ENCODE data around the gene ADAMTSL4.

The ADAMTSL4 gene

GRCh38 chr1:150516616-150517015 lies 32.6 kb upstream of the ADAMTSL4 start:
- DNase-seq (ENCODE audit: low read depth): no peak
- in situ Hi-C loops (cut with HindIII; ENCODE audit: low sequenced_read_pairs): no loop called here
- peak overlapping the region; percentile 57 for H3K4me3 ChIP-seq (ENCODE audit: low read depth, low read length)
- no peak for TF ChIP-seq CTCF (IDR thresholded peaks at IDR 0.05; ENCODE audit: low read depth, low read length, missing control alignments)

GRCh38 chr1:150521196-150521968 lies 27.8 kb upstream of the ADAMTSL4 start:
- DNase-seq (ENCODE audit: low read depth): no peak
- TF ChIP-seq CTCF (IDR thresholded peaks at IDR 0.05; ENCODE audit: low read depth, low read length, missing control alignments): no peak
- in situ Hi-C loops (cut with HindIII; ENCODE audit: low sequenced_read_pairs): no loop called here
- no peak overlapping the region for H3K4me3 ChIP-seq (ENCODE audit: low read depth, low read length)

- in situ Hi-C loops (cut with HindIII; ENCODE audit: low sequenced_read_pairs): no loop called here
- no peak for DNase-seq (ENCODE audit: low read depth)
- TF ChIP-seq CTCF (IDR thresholded peaks at IDR 0.05; ENCODE audit: low read depth, low read length, missing control alignments): no peak
- H3K4me3 ChIP-seq (ENCODE audit: low read depth, low read length): no peak overlapping the region
Measured at GRCh38 chr1:150525348-150525747, 23.9 kb upstream of the ADAMTSL4 start.

GRCh38 chr1:150528196-150528595 lies 21.0 kb upstream of the ADAMTSL4 start:
- DNase-seq (ENCODE audit: low read depth): no peak
- in situ Hi-C loops (cut with HindIII; ENCODE audit: low sequenced_read_pairs): no loop called here
- TF ChIP-seq CTCF (IDR thresholded peaks at IDR 0.05; ENCODE audit: low read depth, low read length, missing control alignments): no peak
- no peak overlapping the region for H3K4me3 ChIP-seq (ENCODE audit: low read depth, low read length)

GRCh38 chr1:150529017-150529416 lies 20.2 kb upstream of the ADAMTSL4 start:
- DNase-seq (ENCODE audit: low read depth): peak; percentile 68
- no peak for TF ChIP-seq CTCF (IDR thresholded peaks at IDR 0.05; ENCODE audit: low read depth, low read length, missing control alignments)
- in situ Hi-C loops (cut with HindIII; ENCODE audit: low sequenced_read_pairs): no loop called here
- H3K4me3 ChIP-seq (ENCODE audit: low read depth, low read length): no peak overlapping the region

GRCh38 chr1:150530491-150531159 lies 18.6 kb upstream of the ADAMTSL4 start:
- DNase-seq (ENCODE audit: low read depth): no peak
- H3K4me3 ChIP-seq (ENCODE audit: low read depth, low read length): no peak overlapping the region
- in situ Hi-C loops (cut with HindIII; ENCODE audit: low sequenced_read_pairs): no loop called here
- no peak for TF ChIP-seq CTCF (IDR thresholded peaks at IDR 0.05; ENCODE audit: low read depth, low read length, missing control alignments)

Data from astrocyte of the cerebellum (primary cell).